HUES48 (cell line): ENCODE results near the gene THSD4.

Experiments
- H3K27ac ChIP-seq: one replicate; pipeline ENCODE4 v1.7.0; 2013; ENCODE audit warnings: low read depth, low read length, inconsistent platforms
- H3K27me3 ChIP-seq: 2 replicates; pipeline ENCODE4 v1.6.1; 2013; ENCODE audit warnings: mild to moderate bottlenecking, low read length; ENCODE audit not compliant: control insufficient read depth, insufficient read depth
- H3K36me3 ChIP-seq: 2 replicates; pipeline ENCODE4 v1.6.1; 2013; ENCODE audit warnings: low read length; ENCODE audit not compliant: control insufficient read depth, insufficient read depth
- H3K4me1 ChIP-seq: 2 replicates; pipeline ENCODE4 v1.6.1; 2013; ENCODE audit warnings: mild to moderate bottlenecking, low read length; ENCODE audit not compliant: control insufficient read depth, insufficient read depth
- H3K4me3 ChIP-seq: 2 replicates; pipeline ENCODE4 v1.5.1; 2013; ENCODE audit warnings: mild to moderate bottlenecking, low read depth, low read length
- H3K9ac ChIP-seq: 2 replicates; pipeline ENCODE4 v1.6.1; 2013; ENCODE audit warnings: mild to moderate bottlenecking, low read depth, low read length, moderate library complexity
- H3K9me3 ChIP-seq: 2 replicates; pipeline ENCODE4 v1.6.1; 2013; ENCODE audit warnings: low read length; ENCODE audit not compliant: control insufficient read depth, insufficient read depth

The THSD4 gene

GRCh38 chr15:71472566-71472965 lies 357.3 kb downstream of the THSD4 start:
- no peak overlapping the region for H3K9ac ChIP-seq
- no peaks in the 10 kb centered on the region for H3K36me3 ChIP-seq
- no peak overlapping the region for H3K27ac ChIP-seq

GRCh38 chr15:71473751-71474150 lies 358.5 kb downstream of the THSD4 start:
- no peaks in the 10 kb centered on the region for H3K9me3 ChIP-seq

More at GRCh38 chr15:71472566-71472965, 357.3 kb downstream of the THSD4 start:
- Histone ChIP-seq H3K9me3 (no peaks in the 10 kb centered on the region), H3K27me3 (no peaks in the 10 kb centered on the region), H3K4me3 (no peak overlapping the region), H3K4me1 (no peaks in the 10 kb centered on the region)

GRCh38 chr15:71476823-71477222 lies 361.6 kb downstream of the THSD4 start:
- Histone ChIP-seq H3K9me3 (no peaks in the 10 kb centered on the region), H3K27ac (no peak overlapping the region), H3K27me3 (no peaks in the 10 kb centered on the region), H3K36me3 (no peaks in the 10 kb centered on the region), H3K9ac (no peak overlapping the region), H3K4me1 (no peaks in the 10 kb centered on the region), H3K4me3 (no peak overlapping the region)

More at GRCh38 chr15:71473751-71474150, 358.5 kb downstream of the THSD4 start:
- Histone ChIP-seq H3K9ac (no peak overlapping the region), H3K27me3 (no peaks in the 10 kb centered on the region), H3K27ac (no peak overlapping the region), H3K36me3 (no peaks in the 10 kb centered on the region), H3K4me1 (no peaks in the 10 kb centered on the region), H3K4me3 (no peak overlapping the region)

- no peaks in the 10 kb centered on the region for H3K4me1 ChIP-seq
Observed at GRCh38 chr15:71480556-71480955, 365.3 kb downstream of the THSD4 start.

GRCh38 chr15:71484080-71484479 lies 368.8 kb downstream of the THSD4 start:
- Histone ChIP-seq H3K9me3 (no peaks in the 10 kb centered on the region; the same call in 1 of the 2 replicates), H3K9ac (no peak overlapping the region), H3K27me3 (no peaks in the 10 kb centered on the region), H3K4me1 (no peaks in the 10 kb centered on the region), H3K36me3 (no peaks in the 10 kb centered on the region), H3K27ac (no peak overlapping the region), H3K4me3 (no peak overlapping the region)

More at GRCh38 chr15:71480556-71480955, 365.3 kb downstream of the THSD4 start:
- Histone ChIP-seq H3K36me3 (no peaks in the 10 kb centered on the region), H3K9ac (no peak overlapping the region), H3K4me3 (no peak overlapping the region), H3K27ac (no peak overlapping the region), H3K27me3 (no peaks in the 10 kb centered on the region), H3K9me3 (no peaks in the 10 kb centered on the region)

- H3K27ac ChIP-seq, result no peak overlapping the region
- no peaks in the 10 kb centered on the region for H3K27me3 ChIP-seq
- H3K4me3 ChIP-seq, result no peak overlapping the region
- no peaks in the 10 kb centered on the region for H3K4me1 ChIP-seq
- no peak overlapping the region for H3K9ac ChIP-seq
- no peaks in the 10 kb centered on the region for H3K36me3 ChIP-seq
- H3K9me3 ChIP-seq, result no peaks in the 10 kb centered on the region; the same call in 1 of the 2 replicates
Observed at GRCh38 chr15:71485094-71485693, 369.9 kb downstream of the THSD4 start.

GRCh38 chr15:71489570-71489969 lies 374.3 kb downstream of the THSD4 start:
- no peaks in the 10 kb centered on the region; the same call in 1 of the 2 replicates for H3K9me3 ChIP-seq
- H3K27ac ChIP-seq, result no peak overlapping the region
- no peak overlapping the region for H3K4me3 ChIP-seq
- no peaks in the 10 kb centered on the region for H3K36me3 ChIP-seq
- no peaks in the 10 kb centered on the region for H3K4me1 ChIP-seq
- H3K27me3 ChIP-seq, result no peaks in the 10 kb centered on the region
- no peak overlapping the region for H3K9ac ChIP-seq

GRCh38 chr15:71493526-71493925 lies 378.3 kb downstream of the THSD4 start:
- Histone ChIP-seq H3K4me1 (no peaks in the 10 kb centered on the region), H3K9ac (no peak overlapping the region), H3K27ac (no peak overlapping the region), H3K4me3 (no peak overlapping the region), H3K36me3 (no peaks in the 10 kb centered on the region), H3K9me3 (no peaks in the 10 kb centered on the region), H3K27me3 (no peaks in the 10 kb centered on the region)

GRCh38 chr15:71494563-71495397 lies 379.5 kb downstream of the THSD4 start:
- H3K36me3 ChIP-seq, result no peaks in the 10 kb centered on the region
- H3K4me3 ChIP-seq, result no peak overlapping the region
- H3K9me3 ChIP-seq, result no peaks in the 10 kb centered on the region
- no peaks in the 10 kb centered on the region for H3K4me1 ChIP-seq
- no peak overlapping the region for H3K27ac ChIP-seq
- no peak overlapping the region for H3K9ac ChIP-seq
- H3K27me3 ChIP-seq, result no peaks in the 10 kb centered on the region

- H3K36me3 ChIP-seq, result no peaks in the 10 kb centered on the region
- no peak overlapping the region for H3K4me3 ChIP-seq
- no peak overlapping the region for H3K27ac ChIP-seq
- H3K4me1 ChIP-seq, result no peaks in the 10 kb centered on the region
- H3K27me3 ChIP-seq, result no peaks in the 10 kb centered on the region
- H3K9ac ChIP-seq, result no peak overlapping the region
- H3K9me3 ChIP-seq, result no peaks in the 10 kb centered on the region
Observed at GRCh38 chr15:71495398-71495780, 380.1 kb downstream of the THSD4 start.

GRCh38 chr15:71496336-71496955 lies 381.2 kb downstream of the THSD4 start:
- Histone ChIP-seq H3K36me3 (no peaks in the 10 kb centered on the region), H3K27me3 (no peaks in the 10 kb centered on the region), H3K4me3 (no peak overlapping the region), H3K9me3 (no peaks in the 10 kb centered on the region), H3K27ac (no peak overlapping the region), H3K9ac (no peak overlapping the region), H3K4me1 (no peaks in the 10 kb centered on the region)
